GM18507 (cell line): Measurements from ENCODE around the gene SCG3.

Experiments used
- DNase-seq: peaks from one replicate; pipeline ENCODE4 v3.0.0; 2011; ENCODE audit warnings: low read depth; ENCODE audit not compliant: insufficient read length; ENCODE audit errors: extremely low spot score
- FAIRE-seq: peaks from 2 replicates; lab custom pipeline; 2011; peaks lifted over from hg19 to GRCh38; lab: Jason Lieb, UNC

The SCG3 gene

GRCh38 chr15:51677021-51677420 is 4.3 kb upstream of the SCG3 start:
- DNase-seq (no peak), FAIRE-seq (no peak)

GRCh38 chr15:51677452-51677851 is 3.9 kb upstream of the SCG3 start:
- no peak for FAIRE-seq
- DNase-seq = no peak

GRCh38 chr15:51678096-51678495 is 3.2 kb upstream of the SCG3 start:
- no peak for DNase-seq
- no peak for FAIRE-seq

- no peak for DNase-seq
- no peak for FAIRE-seq
These were observed 982 bp upstream of the SCG3 start for GRCh38 chr15:51680321-51680720.

GRCh38 chr15:51687565-51687964 is 6.3 kb downstream of the SCG3 start:
- no peak for FAIRE-seq
- no peak for DNase-seq

- FAIRE-seq (peak; percentile 44), DNase-seq (no peak)
These were observed 7.6 kb downstream of the SCG3 start for GRCh38 chr15:51688863-51689262.

GRCh38 chr15:51692154-51692553 is 10.9 kb downstream of the SCG3 start:
- peak; percentile 53 for FAIRE-seq
- DNase-seq = no peak

- FAIRE-seq = no peak
- DNase-seq = no peak
These were observed 15.3 kb downstream of the SCG3 start for GRCh38 chr15:51696566-51696965.

GRCh38 chr15:51697163-51697562 is 15.9 kb downstream of the SCG3 start:
- DNase-seq (no peak), FAIRE-seq (no peak)

- FAIRE-seq (no peak), DNase-seq (no peak)
These were observed 18.1 kb downstream of the SCG3 start for GRCh38 chr15:51699373-51699772.

GRCh38 chr15:51702710-51703109 is 21.4 kb downstream of the SCG3 start:
- DNase-seq (no peak), FAIRE-seq (no peak)

- FAIRE-seq (no peak), DNase-seq (no peak)
These were observed 25.0 kb downstream of the SCG3 start for GRCh38 chr15:51706291-51706690.

GRCh38 chr15:51706926-51707608 is 25.8 kb downstream of the SCG3 start:
- DNase-seq = no peak
- no peak for FAIRE-seq

GRCh38 chr15:51708013-51708412 is 26.7 kb downstream of the SCG3 start:
- no peak for FAIRE-seq
- no peak for DNase-seq

GRCh38 chr15:51709031-51709430 is 27.7 kb downstream of the SCG3 start:
- DNase-seq (no peak), FAIRE-seq (no peak)

- FAIRE-seq (no peak), DNase-seq (no peak)
These were observed 32.9 kb downstream of the SCG3 start for GRCh38 chr15:51714162-51714561.

GRCh38 chr15:51714911-51715310 is 33.6 kb downstream of the SCG3 start:
- FAIRE-seq = no peak

GRCh38 chr15:51718219-51718618 is 36.9 kb downstream of the SCG3 start:
- FAIRE-seq (no peak), DNase-seq (no peak)

More at GRCh38 chr15:51714911-51715310, 33.6 kb downstream of the SCG3 start:
- DNase-seq = no peak

- DNase-seq (no peak), FAIRE-seq (no peak)
These were observed 37.4 kb downstream of the SCG3 start for GRCh38 chr15:51718746-51719145.

- FAIRE-seq (no peak), DNase-seq (no peak)
These were observed 39.1 kb downstream of the SCG3 start for GRCh38 chr15:51720201-51720995.
